WTC11 (cell line): Measurements from ENCODE around the gene NLRC5. TPM values are rescaled to one million over a fixed set of nuclear protein-coding genes. Genes with fewer than 3 reads are reported as not detected.

Experiments used
- ATAC-seq: fragments of 200-7000 bp; cut with Tn5 transposase; 2 replicates; pipeline ENCODE4 v1.10.0; 2021; ENCODE audit warnings: mild to moderate bottlenecking, moderate library complexity
- CTCF ChIA-PET: fragments of 300-600 bp; sonication (Branson Sonifier 250); formaldehyde crosslinking; loops from one replicate; lab custom pipeline; 2021; ENCODE audit warnings: antibody characterized with exemption; lab: Charles Lee
- POLR2A ChIA-PET: fragments of 350-600 bp; sonication (Branson Sonifier 250); formaldehyde crosslinking; loops from one replicate; lab custom pipeline; 2021; ENCODE audit warnings: antibody characterized with exemption; lab: Charles Lee
- DNase-seq: peaks from one replicate; pipeline ENCODE4 v3.0.0; 2021; ENCODE audit warnings: low spot score
- H3K27ac Mint-ChIP-seq: 2 replicates; pipeline ENCODE4 v1.8.0; 2021; ENCODE audit warnings: mixed read lengths
- H3K27me3 Mint-ChIP-seq: 2 replicates; pipeline ENCODE4 v1.8.0; 2021; ENCODE audit warnings: low read depth, mild to moderate bottlenecking, moderate library complexity, mixed read lengths
- H3K36me3 Mint-ChIP-seq: 2 replicates; pipeline ENCODE4 v1.8.0; 2021; ENCODE audit warnings: mixed read lengths
- H3K4me1 Mint-ChIP-seq: 2 replicates; pipeline ENCODE4 v1.8.0; 2022; ENCODE audit warnings: mixed read lengths
- H3K4me3 Mint-ChIP-seq: 2 replicates; pipeline ENCODE4 v1.8.0; 2021; ENCODE audit warnings: mild to moderate bottlenecking, moderate library complexity, mixed read lengths
- H3K9me3 Mint-ChIP-seq: 2 replicates; pipeline ENCODE4 v1.8.0; 2021; ENCODE audit warnings: mixed read lengths
- ARID4B ChIP-seq: sonication (generic); formaldehyde crosslinking; IDR thresholded peaks from 2 replicates; pipeline ENCODE4 v1.8.0; 2023; ENCODE audit warnings: missing genetic modification reagents, mild to moderate bottlenecking, borderline replicate concordance
- CTCF ChIP-seq: fragments of 200-600 bp; IDR thresholded peaks from 2 replicates; pipeline ENCODE4 v1.8.0; 2022; ENCODE audit warnings: antibody characterized with exemption
- FOXP1 ChIP-seq: sonication (generic); formaldehyde crosslinking; IDR thresholded peaks from 2 replicates; pipeline ENCODE4 v1.8.0; 2022; ENCODE audit warnings: missing genetic modification reagents, mild to moderate bottlenecking, moderate library complexity, borderline replicate concordance
- GRHL2 ChIP-seq: fragments of 250-450 bp; sonication (Bioruptor Pico); IDR thresholded peaks from 2 replicates; pipeline ENCODE4 v1.8.0; 2022; ENCODE audit warnings: mild to moderate bottlenecking, moderate library complexity; ENCODE audit not compliant: insufficient replicate concordance, severe bottlenecking
- GTF2I ChIP-seq: fragments of 250-450 bp; sonication (Bioruptor Pico); conservative IDR thresholded peaks from 2 replicates; pipeline ENCODE4 v1.4.0; 2021; ENCODE audit warnings: mild to moderate bottlenecking
- HMGA2 ChIP-seq: fragments of 250-450 bp; sonication (Bioruptor Pico); IDR thresholded peaks from 2 replicates; pipeline ENCODE4 v1.4.0; 2021; ENCODE audit warnings: mild to moderate bottlenecking, moderate library complexity
- IRF1 ChIP-seq: sonication (generic); formaldehyde crosslinking; IDR thresholded peaks from 2 replicates; pipeline ENCODE4 v1.8.0; 2023; ENCODE audit warnings: missing genetic modification reagents
- MXD4 ChIP-seq: fragments of 250-450 bp; sonication (Bioruptor Pico); IDR thresholded peaks from 2 replicates; pipeline ENCODE4 v1.8.0; 2021; ENCODE audit warnings: mild to moderate bottlenecking, moderate library complexity, borderline replicate concordance
- NR1H2 ChIP-seq: sonication (generic); formaldehyde crosslinking; IDR thresholded peaks from 2 replicates; pipeline ENCODE4 v1.9.0; 2021; ENCODE audit warnings: mild to moderate bottlenecking, moderate library complexity, missing genetic modification reagents
- NR2C2 ChIP-seq: sonication (generic); formaldehyde crosslinking; IDR thresholded peaks from 2 replicates; pipeline ENCODE4 v1.8.0; 2022; ENCODE audit warnings: mild to moderate bottlenecking, missing genetic modification reagents
- NR3C1 ChIP-seq: sonication (generic); formaldehyde crosslinking; conservative IDR thresholded peaks from 2 replicates; pipeline ENCODE4 v1.8.1; 2023; ENCODE audit warnings: low read depth, mild to moderate bottlenecking, missing genetic modification reagents
- OVOL2 ChIP-seq: fragments of 250-450 bp; sonication (Bioruptor Pico); IDR thresholded peaks from 2 replicates; pipeline ENCODE4 v1.9.0; 2021; ENCODE audit warnings: mild to moderate bottlenecking, borderline replicate concordance
- PREB ChIP-seq: sonication (generic); formaldehyde crosslinking; IDR thresholded peaks from 2 replicates; pipeline ENCODE4 v1.8.1; 2022; ENCODE audit warnings: mild to moderate bottlenecking, missing genetic modification reagents, moderate library complexity, borderline replicate concordance
- SMAD3 ChIP-seq: sonication (generic); formaldehyde crosslinking; IDR thresholded peaks from 2 replicates; pipeline ENCODE4 v1.8.0; 2022; ENCODE audit warnings: missing genetic modification reagents, mild to moderate bottlenecking, borderline replicate concordance
- total RNA-seq: library from RNA; stranded (reverse); gene quantifications from 3 replicates; pipeline ENCODE4 v1.2.3, GENCODE V29; 2021
- TF ChIP-seq, protein P1 (sequence below): sonication (generic); formaldehyde crosslinking; IDR thresholded peaks from 2 replicates; pipeline ENCODE4 v1.8.0; 2022; ENCODE audit warnings: mild to moderate bottlenecking, missing genetic modification reagents
- TF ChIP-seq, protein P2 (sequence below): sonication (generic); formaldehyde crosslinking; IDR thresholded peaks from 2 replicates; pipeline ENCODE4 v1.8.0; 2023; ENCODE audit warnings: mild to moderate bottlenecking, missing genetic modification reagents
- TF ChIP-seq, protein P3 (sequence below): fragments of 250-450 bp; sonication (Bioruptor Pico); IDR thresholded peaks from 2 replicates; pipeline ENCODE4 v1.9.0; 2021; ENCODE audit warnings: mild to moderate bottlenecking
- TF ChIP-seq, protein P4 (sequence below): sonication (generic); formaldehyde crosslinking; conservative IDR thresholded peaks from 2 replicates; pipeline ENCODE4 v1.8.1; 2023; ENCODE audit warnings: mild to moderate bottlenecking, low read depth, missing genetic modification reagents, moderate library complexity

NLRC5 gene
- total RNA-seq, 1 experiment from 2014 or later, result 2.8 TPM

- POLR2A ChIA-PET, result interaction anchor here (1.0 kb wide), 1 partner anchor 12 kb away, joined by 9 read pairs; no protein-coding TSS in a partner anchor
- no peaks in the 10 kb centered on the region; the same call in 1 of the 2 replicates for H3K27me3 Mint-ChIP-seq
- CTCF ChIA-PET, result interaction anchor here (0.7 to 1.2 kb wide), 3 partner anchors 25 to 67 kb away, joined by 3 read pairs; no protein-coding TSS in a partner anchor
- TF ChIP-seq, protein P1, sequence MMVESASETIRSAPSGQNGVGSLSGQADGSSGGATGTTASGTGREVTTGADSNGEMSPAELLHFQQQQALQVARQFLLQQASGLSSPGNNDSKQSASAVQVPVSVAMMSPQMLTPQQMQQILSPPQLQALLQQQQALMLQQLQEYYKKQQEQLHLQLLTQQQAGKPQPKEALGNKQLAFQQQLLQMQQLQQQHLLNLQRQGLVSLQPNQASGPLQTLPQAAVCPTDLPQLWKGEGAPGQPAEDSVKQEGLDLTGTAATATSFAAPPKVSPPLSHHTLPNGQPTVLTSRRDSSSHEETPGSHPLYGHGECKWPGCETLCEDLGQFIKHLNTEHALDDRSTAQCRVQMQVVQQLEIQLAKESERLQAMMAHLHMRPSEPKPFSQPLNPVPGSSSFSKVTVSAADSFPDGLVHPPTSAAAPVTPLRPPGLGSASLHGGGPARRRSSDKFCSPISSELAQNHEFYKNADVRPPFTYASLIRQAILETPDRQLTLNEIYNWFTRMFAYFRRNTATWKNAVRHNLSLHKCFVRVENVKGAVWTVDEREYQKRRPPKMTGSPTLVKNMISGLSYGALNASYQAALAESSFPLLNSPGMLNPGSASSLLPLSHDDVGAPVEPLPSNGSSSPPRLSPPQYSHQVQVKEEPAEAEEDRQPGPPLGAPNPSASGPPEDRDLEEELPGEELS (CRISPR knock-in tag), result no peak
- TF ChIP-seq GTF2I (CRISPR knock-in tag) (no peak), FOXP1 (no peak), NR3C1 (CRISPR knock-in tag) (no peak), GRHL2 (CRISPR knock-in tag) (no peak), NR1H2 (CRISPR knock-in tag) (no peak), NR2C2 (CRISPR knock-in tag) (no peak), ARID4B (CRISPR knock-in tag) (no peak), IRF1 (no peak), OVOL2 (CRISPR knock-in tag) (no peak), PREB (CRISPR knock-in tag) (no peak), SMAD3 (no peak), CTCF (no peak), MXD4 (CRISPR knock-in tag) (no peak), HMGA2 (no peak)
- TF ChIP-seq, protein P2, sequence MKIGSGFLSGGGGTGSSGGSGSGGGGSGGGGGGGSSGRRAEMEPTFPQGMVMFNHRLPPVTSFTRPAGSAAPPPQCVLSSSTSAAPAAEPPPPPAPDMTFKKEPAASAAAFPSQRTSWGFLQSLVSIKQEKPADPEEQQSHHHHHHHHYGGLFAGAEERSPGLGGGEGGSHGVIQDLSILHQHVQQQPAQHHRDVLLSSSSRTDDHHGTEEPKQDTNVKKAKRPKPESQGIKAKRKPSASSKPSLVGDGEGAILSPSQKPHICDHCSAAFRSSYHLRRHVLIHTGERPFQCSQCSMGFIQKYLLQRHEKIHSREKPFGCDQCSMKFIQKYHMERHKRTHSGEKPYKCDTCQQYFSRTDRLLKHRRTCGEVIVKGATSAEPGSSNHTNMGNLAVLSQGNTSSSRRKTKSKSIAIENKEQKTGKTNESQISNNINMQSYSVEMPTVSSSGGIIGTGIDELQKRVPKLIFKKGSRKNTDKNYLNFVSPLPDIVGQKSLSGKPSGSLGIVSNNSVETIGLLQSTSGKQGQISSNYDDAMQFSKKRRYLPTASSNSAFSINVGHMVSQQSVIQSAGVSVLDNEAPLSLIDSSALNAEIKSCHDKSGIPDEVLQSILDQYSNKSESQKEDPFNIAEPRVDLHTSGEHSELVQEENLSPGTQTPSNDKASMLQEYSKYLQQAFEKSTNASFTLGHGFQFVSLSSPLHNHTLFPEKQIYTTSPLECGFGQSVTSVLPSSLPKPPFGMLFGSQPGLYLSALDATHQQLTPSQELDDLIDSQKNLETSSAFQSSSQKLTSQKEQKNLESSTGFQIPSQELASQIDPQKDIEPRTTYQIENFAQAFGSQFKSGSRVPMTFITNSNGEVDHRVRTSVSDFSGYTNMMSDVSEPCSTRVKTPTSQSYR (CRISPR knock-in tag), result no peak
- TF ChIP-seq, protein P3, sequence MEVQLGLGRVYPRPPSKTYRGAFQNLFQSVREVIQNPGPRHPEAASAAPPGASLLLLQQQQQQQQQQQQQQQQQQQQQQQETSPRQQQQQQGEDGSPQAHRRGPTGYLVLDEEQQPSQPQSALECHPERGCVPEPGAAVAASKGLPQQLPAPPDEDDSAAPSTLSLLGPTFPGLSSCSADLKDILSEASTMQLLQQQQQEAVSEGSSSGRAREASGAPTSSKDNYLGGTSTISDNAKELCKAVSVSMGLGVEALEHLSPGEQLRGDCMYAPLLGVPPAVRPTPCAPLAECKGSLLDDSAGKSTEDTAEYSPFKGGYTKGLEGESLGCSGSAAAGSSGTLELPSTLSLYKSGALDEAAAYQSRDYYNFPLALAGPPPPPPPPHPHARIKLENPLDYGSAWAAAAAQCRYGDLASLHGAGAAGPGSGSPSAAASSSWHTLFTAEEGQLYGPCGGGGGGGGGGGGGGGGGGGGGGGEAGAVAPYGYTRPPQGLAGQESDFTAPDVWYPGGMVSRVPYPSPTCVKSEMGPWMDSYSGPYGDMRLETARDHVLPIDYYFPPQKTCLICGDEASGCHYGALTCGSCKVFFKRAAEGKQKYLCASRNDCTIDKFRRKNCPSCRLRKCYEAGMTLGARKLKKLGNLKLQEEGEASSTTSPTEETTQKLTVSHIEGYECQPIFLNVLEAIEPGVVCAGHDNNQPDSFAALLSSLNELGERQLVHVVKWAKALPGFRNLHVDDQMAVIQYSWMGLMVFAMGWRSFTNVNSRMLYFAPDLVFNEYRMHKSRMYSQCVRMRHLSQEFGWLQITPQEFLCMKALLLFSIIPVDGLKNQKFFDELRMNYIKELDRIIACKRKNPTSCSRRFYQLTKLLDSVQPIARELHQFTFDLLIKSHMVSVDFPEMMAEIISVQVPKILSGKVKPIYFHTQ (CRISPR knock-in tag), result no peak
- TF ChIP-seq, protein P4, sequence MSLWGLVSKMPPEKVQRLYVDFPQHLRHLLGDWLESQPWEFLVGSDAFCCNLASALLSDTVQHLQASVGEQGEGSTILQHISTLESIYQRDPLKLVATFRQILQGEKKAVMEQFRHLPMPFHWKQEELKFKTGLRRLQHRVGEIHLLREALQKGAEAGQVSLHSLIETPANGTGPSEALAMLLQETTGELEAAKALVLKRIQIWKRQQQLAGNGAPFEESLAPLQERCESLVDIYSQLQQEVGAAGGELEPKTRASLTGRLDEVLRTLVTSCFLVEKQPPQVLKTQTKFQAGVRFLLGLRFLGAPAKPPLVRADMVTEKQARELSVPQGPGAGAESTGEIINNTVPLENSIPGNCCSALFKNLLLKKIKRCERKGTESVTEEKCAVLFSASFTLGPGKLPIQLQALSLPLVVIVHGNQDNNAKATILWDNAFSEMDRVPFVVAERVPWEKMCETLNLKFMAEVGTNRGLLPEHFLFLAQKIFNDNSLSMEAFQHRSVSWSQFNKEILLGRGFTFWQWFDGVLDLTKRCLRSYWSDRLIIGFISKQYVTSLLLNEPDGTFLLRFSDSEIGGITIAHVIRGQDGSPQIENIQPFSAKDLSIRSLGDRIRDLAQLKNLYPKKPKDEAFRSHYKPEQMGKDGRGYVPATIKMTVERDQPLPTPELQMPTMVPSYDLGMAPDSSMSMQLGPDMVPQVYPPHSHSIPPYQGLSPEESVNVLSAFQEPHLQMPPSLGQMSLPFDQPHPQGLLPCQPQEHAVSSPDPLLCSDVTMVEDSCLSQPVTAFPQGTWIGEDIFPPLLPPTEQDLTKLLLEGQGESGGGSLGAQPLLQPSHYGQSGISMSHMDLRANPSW (CRISPR knock-in tag), result no peak
Observed at GRCh38 chr16:57020651-57021050, 31.3 kb downstream of the NLRC5 start.

More at GRCh38 chr16:57020651-57021050, 31.3 kb downstream of the NLRC5 start:
- Mint-ChIP-seq H3K36me3 (no peaks in the 10 kb centered on the region), H3K27ac (no peak overlapping the region), H3K9me3 (0 out of 2 replicates have a peak, but pooled peaks cover 4% of the 10 kb centered on the region), H3K4me1 (no peaks in the 10 kb centered on the region), H3K4me3 (no peak overlapping the region)
- DNase-seq, result no peak
- ATAC-seq, result no peak
